ENCODE data around the gene GPR62. TPM values are rescaled to one million over a fixed set of nuclear protein-coding genes. Genes with fewer than 3 reads are reported as not detected.

Gene GPR62
- total RNA-seq, 1 donor from 2014 or later = not detected

DNA sequence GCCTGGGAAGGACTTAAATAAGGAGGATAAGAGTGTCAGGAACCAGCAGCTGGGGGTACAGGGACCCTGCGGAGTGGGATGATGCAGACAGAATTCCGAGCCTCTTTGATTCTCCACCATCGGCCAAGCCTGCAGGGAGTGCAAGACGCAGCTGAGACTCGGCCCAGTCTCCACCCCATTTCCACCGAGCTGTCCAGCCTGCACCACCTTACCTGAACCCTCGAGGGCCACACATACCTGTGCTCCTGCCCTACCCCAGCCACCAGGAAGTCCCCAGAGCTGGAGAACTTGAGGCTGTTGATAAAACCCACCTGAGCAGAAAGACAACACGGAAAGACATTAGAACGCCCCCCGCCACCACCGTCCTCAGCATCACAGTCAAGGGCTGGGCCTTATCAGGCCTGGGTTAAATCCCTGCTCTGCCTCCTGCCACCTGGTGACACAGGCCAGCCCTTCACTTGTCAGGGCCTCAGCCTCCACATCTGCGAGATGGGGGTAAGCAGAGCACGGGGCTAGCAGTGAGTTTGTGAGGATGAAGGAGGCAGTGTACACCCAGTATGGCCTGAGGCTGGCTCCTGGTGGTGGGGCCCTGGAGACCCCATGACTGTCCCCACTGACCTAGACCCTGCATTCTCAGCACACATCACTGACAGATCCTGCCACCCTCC is 21.6 kb upstream of the GPR62 start:
- H3K27me3 Mint-ChIP-seq = no peaks in the 10 kb centered on the region
- peaks cover 4% of the 10 kb centered on the region for H3K36me3 Mint-ChIP-seq
- DNase-seq (ENCODE audit: extremely low spot score, unreplicated experiment) = peak; percentile 45
- H3K9me3 Mint-ChIP-seq = no peaks in the 10 kb centered on the region
- no peak overlapping the region for H3K4me3 Mint-ChIP-seq
- H3K4me1 Mint-ChIP-seq (ENCODE audit: unreplicated experiment) = no peaks in the 10 kb centered on the region
- TF ChIP-seq, protein P1, sequence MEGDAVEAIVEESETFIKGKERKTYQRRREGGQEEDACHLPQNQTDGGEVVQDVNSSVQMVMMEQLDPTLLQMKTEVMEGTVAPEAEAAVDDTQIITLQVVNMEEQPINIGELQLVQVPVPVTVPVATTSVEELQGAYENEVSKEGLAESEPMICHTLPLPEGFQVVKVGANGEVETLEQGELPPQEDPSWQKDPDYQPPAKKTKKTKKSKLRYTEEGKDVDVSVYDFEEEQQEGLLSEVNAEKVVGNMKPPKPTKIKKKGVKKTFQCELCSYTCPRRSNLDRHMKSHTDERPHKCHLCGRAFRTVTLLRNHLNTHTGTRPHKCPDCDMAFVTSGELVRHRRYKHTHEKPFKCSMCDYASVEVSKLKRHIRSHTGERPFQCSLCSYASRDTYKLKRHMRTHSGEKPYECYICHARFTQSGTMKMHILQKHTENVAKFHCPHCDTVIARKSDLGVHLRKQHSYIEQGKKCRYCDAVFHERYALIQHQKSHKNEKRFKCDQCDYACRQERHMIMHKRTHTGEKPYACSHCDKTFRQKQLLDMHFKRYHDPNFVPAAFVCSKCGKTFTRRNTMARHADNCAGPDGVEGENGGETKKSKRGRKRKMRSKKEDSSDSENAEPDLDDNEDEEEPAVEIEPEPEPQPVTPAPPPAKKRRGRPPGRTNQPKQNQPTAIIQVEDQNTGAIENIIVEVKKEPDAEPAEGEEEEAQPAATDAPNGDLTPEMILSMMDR (conservative IDR thresholded peaks at IDR 0.05) = no peak
- H3K27ac Mint-ChIP-seq = no peak overlapping the region

DNA sequence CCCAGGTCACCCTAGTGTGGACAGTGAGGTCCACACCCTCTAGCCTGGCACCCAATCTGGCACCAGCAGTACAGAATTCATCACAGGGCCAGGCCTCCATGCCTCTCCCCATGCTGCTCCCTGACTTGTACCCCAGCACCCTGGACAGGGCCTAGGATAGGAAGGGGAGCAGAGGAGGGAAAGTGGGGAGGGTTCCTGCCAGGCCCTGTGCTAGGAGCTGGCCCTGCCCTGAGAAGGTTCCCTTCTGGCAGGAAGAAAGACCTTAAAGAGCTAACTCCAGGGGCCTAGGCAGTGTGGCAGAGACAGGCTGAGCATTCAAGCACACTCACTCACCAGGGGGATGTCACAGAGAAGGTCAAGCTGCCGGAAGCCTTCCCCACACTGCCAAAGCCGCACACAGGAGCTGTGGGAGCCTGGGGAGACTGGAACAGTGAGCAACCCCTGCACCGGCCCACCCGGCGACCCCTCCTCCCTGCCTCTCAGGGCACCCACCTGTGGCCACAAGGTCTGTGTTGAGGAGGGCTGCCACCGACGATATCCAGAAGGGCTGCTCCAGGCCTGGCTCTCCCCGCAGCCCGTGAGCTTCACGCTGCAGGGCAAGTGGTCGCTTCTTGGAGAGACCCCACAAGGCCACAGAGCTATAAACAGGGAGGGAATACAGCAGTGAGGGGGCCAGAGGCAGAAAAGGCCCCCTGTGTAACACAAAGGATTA is 20.9 kb upstream of the GPR62 start:
- H3K9me3 Mint-ChIP-seq = no peaks in the 10 kb centered on the region
- peaks cover 4% of the 10 kb centered on the region for H3K36me3 Mint-ChIP-seq
- no peak overlapping the region for H3K4me3 Mint-ChIP-seq
- peaks cover 3% of the 10 kb centered on the region for H3K4me1 Mint-ChIP-seq (ENCODE audit: unreplicated experiment)
- H3K27me3 Mint-ChIP-seq = no peaks in the 10 kb centered on the region
- no peak overlapping the region for H3K27ac Mint-ChIP-seq
- peak; percentile 58 for DNase-seq (ENCODE audit: extremely low spot score, unreplicated experiment)
- TF ChIP-seq, protein P1 (conservative IDR thresholded peaks at IDR 0.05) = no peak

DNA sequence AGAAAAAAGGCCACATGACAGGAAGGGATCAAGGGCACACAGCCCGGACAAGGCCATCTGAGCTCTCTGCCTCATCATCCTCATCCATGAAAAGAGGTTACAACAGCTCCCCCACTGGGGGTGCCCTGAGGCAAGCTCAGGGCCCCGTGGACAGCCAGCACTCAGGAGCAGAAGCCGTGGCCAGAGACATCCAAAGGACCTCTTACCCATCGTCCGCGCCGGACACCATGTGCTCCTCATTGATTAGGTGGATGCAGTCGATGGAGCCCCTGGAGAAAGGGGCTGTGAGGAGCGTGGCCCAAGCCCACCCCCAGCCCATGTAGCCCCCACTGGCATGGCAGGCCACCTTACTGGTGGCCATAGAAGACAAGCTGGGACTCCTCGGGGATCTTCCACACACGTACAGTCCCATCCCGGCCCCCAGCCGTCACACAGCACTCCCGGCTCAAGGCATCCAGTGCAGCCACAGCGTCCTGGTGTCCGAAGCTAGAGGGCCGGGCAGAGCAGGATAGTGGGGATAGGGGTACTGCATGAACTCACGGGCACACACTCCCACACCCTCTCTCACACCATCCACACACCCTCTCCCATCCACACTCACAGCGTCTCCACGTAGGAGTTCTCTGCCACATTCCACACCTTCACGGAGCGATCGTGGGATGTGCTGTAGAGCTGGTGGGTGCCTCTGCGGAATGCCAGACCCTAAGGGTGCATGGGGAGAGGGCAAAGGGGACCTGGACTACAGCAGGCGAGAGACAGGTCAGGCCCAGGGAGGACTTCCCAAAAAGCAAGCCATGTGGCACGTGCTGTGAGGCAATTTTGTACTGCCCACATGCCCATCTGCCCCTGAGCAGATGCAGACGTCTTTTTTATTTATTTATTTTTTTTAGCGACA is 19.9 kb upstream of the GPR62 start:
- Mint-ChIP-seq H3K36me3 (no peaks in the 10 kb centered on the region), H3K4me1 (ENCODE audit: unreplicated experiment) (peaks cover 6% of the 10 kb centered on the region), H3K4me3 (no peak overlapping the region), H3K9me3 (no peaks in the 10 kb centered on the region), H3K27ac (no peak overlapping the region), H3K27me3 (no peaks in the 10 kb centered on the region)
- DNase-seq (ENCODE audit: extremely low spot score, unreplicated experiment) = peak; percentile 59
- TF ChIP-seq, protein P1 (conservative IDR thresholded peaks at IDR 0.05) = no peak

DNA sequence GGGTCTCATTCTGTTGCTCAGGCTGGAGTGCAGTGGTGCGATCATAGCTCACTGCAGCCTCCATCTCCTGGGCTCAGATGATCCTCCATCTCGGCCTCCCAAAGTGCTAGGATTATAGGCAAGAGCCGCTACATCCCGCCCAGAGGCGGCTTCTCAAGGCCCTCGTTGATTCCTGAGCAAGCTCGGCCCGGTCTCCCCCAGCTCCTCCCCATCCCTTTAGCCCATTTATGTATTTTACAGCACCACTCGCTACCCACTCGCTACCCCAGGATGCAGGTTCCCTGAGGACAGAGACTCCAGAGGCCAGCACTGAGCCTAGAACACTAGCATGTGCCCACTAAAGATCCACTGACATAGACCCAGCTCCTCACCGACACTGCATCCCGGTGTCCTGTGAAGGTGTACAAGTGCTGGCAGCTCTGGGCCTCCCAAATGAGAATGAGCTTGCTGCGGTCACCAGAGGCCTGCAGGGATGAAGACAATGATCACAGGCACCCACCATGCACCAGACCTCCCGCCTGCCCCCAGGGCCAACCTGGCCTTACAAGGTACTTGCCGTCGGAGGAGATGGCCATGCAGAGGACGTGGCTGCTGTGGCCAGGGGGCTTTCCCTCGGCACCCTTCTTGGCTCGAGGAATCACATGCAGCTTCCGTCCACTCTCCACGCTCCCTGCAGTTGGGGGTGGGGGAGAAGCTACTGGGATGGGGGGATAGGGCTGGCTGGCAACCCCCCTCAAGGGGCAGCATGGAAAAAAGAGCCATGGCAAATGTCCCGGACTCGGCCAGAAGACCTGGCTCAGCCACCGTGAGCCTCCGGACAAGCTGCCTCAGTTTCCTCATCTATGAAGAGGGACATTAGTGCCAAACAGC is 19.1 kb upstream of the GPR62 start:
- no peaks in the 10 kb centered on the region for H3K36me3 Mint-ChIP-seq
- no peak overlapping the region for H3K4me3 Mint-ChIP-seq
- H3K4me1 Mint-ChIP-seq (ENCODE audit: unreplicated experiment) = peaks cover 15% of the 10 kb centered on the region
- DNase-seq (ENCODE audit: extremely low spot score, unreplicated experiment) = peak; percentile 62
- TF ChIP-seq, protein P1 (conservative IDR thresholded peaks at IDR 0.05) = no peak
- no peak overlapping the region for H3K27ac Mint-ChIP-seq
- H3K9me3 Mint-ChIP-seq = no peaks in the 10 kb centered on the region
- H3K27me3 Mint-ChIP-seq = no peaks in the 10 kb centered on the region

DNA sequence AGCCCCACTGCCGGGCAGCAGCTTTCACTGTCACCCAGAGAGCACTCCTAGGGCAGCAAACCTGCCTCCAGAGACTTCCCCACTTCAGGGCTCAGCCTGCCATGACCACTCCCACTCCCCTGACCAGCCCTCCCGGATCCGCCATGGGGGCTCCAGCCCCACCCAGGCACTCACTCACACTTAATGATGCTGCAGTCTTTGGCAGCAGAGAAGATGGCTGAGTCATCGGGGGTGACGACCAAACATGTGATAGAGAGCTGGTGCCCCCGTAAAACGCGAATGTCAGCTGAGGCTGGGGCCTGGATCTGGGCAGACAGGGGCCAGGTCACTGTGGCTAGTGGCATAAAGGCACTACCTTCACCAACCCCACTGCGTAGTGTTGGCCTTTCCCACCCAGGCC is 18.2 kb upstream of the GPR62 start:
- H3K27me3 Mint-ChIP-seq = no peaks in the 10 kb centered on the region

More for the DNA sequence above, 18.2 kb upstream of the GPR62 start:
- TF ChIP-seq, protein P1 (conservative IDR thresholded peaks at IDR 0.05) = no peak
- no peak overlapping the region for H3K4me3 Mint-ChIP-seq
- peaks cover 17% of the 10 kb centered on the region for H3K4me1 Mint-ChIP-seq (ENCODE audit: unreplicated experiment)
- H3K36me3 Mint-ChIP-seq = no peaks in the 10 kb centered on the region
- H3K27ac Mint-ChIP-seq = no peak overlapping the region
- H3K9me3 Mint-ChIP-seq = no peaks in the 10 kb centered on the region
- peak; percentile 64 for DNase-seq (ENCODE audit: extremely low spot score, unreplicated experiment)
